Glutamatergic neuron (in vitro differentiated cells): ENCODE data around the gene ATP5PF. TPM values are rescaled to one million over a fixed set of nuclear protein-coding genes. Genes with fewer than 3 reads are reported as not detected.

Experiments
- DNase-seq: peaks from one replicate; pipeline ENCODE4 v3.0.0; 2022
- H3K27ac Mint-ChIP-seq: one replicate; pipeline ENCODE4 v1.8.0; 2020; ENCODE audit warnings: mild to moderate bottlenecking, mixed read lengths, inconsistent platforms; ENCODE audit not compliant: unreplicated experiment
- H3K27me3 Mint-ChIP-seq: one replicate; pipeline ENCODE4 v1.8.0; 2020; ENCODE audit warnings: mild to moderate bottlenecking, moderate library complexity, mixed read lengths, inconsistent platforms; ENCODE audit not compliant: unreplicated experiment
- H3K36me3 Mint-ChIP-seq: one replicate; pipeline ENCODE4 v1.8.0; 2020; ENCODE audit warnings: mild to moderate bottlenecking, mixed read lengths, inconsistent platforms; ENCODE audit not compliant: unreplicated experiment
- H3K4me1 Mint-ChIP-seq: one replicate; pipeline ENCODE4 v1.8.0; 2020; ENCODE audit warnings: mild to moderate bottlenecking, low read depth, mixed read lengths, inconsistent platforms; ENCODE audit not compliant: unreplicated experiment
- H3K4me3 Mint-ChIP-seq: one replicate; pipeline ENCODE4 v1.8.0; 2020; ENCODE audit warnings: mild to moderate bottlenecking, mixed read lengths, inconsistent platforms; ENCODE audit not compliant: unreplicated experiment
- H3K9me3 Mint-ChIP-seq: one replicate; pipeline ENCODE4 v1.8.0; 2020; ENCODE audit warnings: mild to moderate bottlenecking, moderate library complexity, mixed read lengths, inconsistent platforms; ENCODE audit not compliant: unreplicated experiment
- CTCF ChIP-seq: fragments of 200-600 bp; sonication (generic); IDR thresholded peaks from one replicate; pipeline ENCODE4 v1.5.0; 2021; ENCODE audit not compliant: partially characterized antibody, unreplicated experiment
- total RNA-seq: library from RNA; stranded (reverse); fragmentation: NEBNext Ultra II Directional; extraction: Animal tissue kit (Norgen Biotek cat#: 25700); gene quantifications from one replicate; pipeline ENCODE4 v1.2.1, GENCODE V29; 2021; ENCODE audit not compliant: unreplicated experiment

ATP5PF gene
- total RNA-seq, 1 donor from 2014 or later: 128 TPM

DNA sequence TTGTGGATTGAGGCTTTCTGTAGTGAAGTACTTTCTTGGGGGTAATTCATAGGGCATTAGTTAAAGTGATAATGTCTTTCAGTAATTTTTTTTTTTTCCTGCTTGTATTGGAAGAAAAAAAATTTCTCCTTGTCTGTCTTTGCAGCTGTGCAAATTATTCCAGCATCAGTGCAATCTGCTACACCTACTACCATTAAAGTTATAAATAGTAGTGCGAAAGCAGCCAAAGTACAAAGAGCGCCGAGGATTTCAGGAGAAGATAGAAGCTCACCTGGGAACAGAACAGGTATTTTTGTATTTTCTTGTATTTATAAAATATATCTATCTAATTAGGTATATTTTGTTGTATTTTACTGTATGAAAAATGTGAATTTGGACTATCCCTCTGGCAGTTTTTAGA, 29.4 kb upstream of the ATP5PF start:
- no peak overlapping the region for H3K27ac Mint-ChIP-seq
- H3K4me3 Mint-ChIP-seq: no peak overlapping the region

GRCh38 chr21:25760677-25761076, 26.0 kb upstream of the ATP5PF start:
- Mint-ChIP-seq H3K4me3 (no peak overlapping the region), H3K4me1 (no peaks in the 10 kb centered on the region), H3K27ac (no peak overlapping the region), H3K36me3 (peaks cover 5% of the 10 kb centered on the region), H3K9me3 (peaks cover 2% of the 10 kb centered on the region), H3K27me3 (no peaks in the 10 kb centered on the region)
- no peak for TF ChIP-seq CTCF
- DNase-seq: no peak

More for the DNA sequence above, 29.4 kb upstream of the ATP5PF start:
- no peak for DNase-seq
- no peak for TF ChIP-seq CTCF
- H3K9me3 Mint-ChIP-seq: no peaks in the 10 kb centered on the region
- no peaks in the 10 kb centered on the region for H3K4me1 Mint-ChIP-seq
- no peaks in the 10 kb centered on the region for H3K27me3 Mint-ChIP-seq
- H3K36me3 Mint-ChIP-seq: peaks cover 5% of the 10 kb centered on the region

- Mint-ChIP-seq H3K9me3 (peaks cover 2% of the 10 kb centered on the region), H3K4me3 (no peak overlapping the region), H3K27ac (no peak overlapping the region), H3K36me3 (peaks cover 5% of the 10 kb centered on the region), H3K4me1 (no peaks in the 10 kb centered on the region), H3K27me3 (no peaks in the 10 kb centered on the region)
- no peak for DNase-seq
- no peak for TF ChIP-seq CTCF
Measured at GRCh38 chr21:25760061-25760460, 25.4 kb upstream of the ATP5PF start.

- Mint-ChIP-seq H3K27ac (no peak overlapping the region), H3K4me1 (no peaks in the 10 kb centered on the region), H3K9me3 (peaks cover 2% of the 10 kb centered on the region), H3K4me3 (no peak overlapping the region), H3K27me3 (no peaks in the 10 kb centered on the region), H3K36me3 (peaks cover 5% of the 10 kb centered on the region)
- DNase-seq: no peak
- no peak for TF ChIP-seq CTCF
Measured at GRCh38 chr21:25759573-25759972, 24.9 kb upstream of the ATP5PF start.

DNA sequence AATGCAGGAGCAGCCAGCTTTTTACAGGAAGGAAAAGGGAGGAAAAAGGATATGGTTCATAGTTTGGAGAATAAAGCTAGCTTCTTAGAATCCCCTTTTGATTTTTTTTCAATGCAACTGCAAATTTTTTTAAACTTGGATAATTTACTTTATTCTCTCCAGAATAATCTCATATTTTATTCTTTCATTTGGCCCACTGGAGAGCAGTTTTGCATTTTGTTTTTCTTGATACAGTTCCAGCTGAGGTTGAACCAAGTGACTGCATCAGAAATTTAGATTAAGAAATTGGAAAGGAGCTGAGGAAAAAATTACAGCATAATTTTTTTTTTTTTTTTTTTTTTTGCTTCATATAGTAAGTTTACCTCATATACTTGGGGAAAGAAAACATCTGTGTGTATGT, 22.8 kb upstream of the ATP5PF start:
- no peaks in the 10 kb centered on the region for H3K36me3 Mint-ChIP-seq
- TF ChIP-seq CTCF: no peak
- no peak overlapping the region for H3K4me3 Mint-ChIP-seq
- H3K9me3 Mint-ChIP-seq: peaks cover 2% of the 10 kb centered on the region
- H3K27ac Mint-ChIP-seq: no peak overlapping the region
- H3K27me3 Mint-ChIP-seq: no peaks in the 10 kb centered on the region
- DNase-seq: no peak
- H3K4me1 Mint-ChIP-seq: no peaks in the 10 kb centered on the region
